DLD1 (cell line): ENCODE measurements around the gene SPEM2.

ENCODE experiments used
- in situ Hi-C: cut with HindIII; loops from 2 replicates; pipeline ENCODE4 v1.10.0; 2017; ENCODE audit warnings: low sequenced_read_pairs

SPEM2 gene

GRCh38 chr17:7440113-7440833 lies 14.9 kb downstream of the SPEM2 start:
- in situ Hi-C loops = no loop called here

GRCh38 chr17:7440834-7441195 lies 15.4 kb downstream of the SPEM2 start:
- in situ Hi-C loops = no loop called here

- in situ Hi-C loops = no loop called here
Observed at GRCh38 chr17:7441266-7441665, 15.8 kb downstream of the SPEM2 start.

GRCh38 chr17:7442142-7442541 lies 16.7 kb downstream of the SPEM2 start:
- in situ Hi-C loops = no loop called here

GRCh38 chr17:7443499-7444485 lies 18.4 kb downstream of the SPEM2 start:
- in situ Hi-C loops = no loop called here

GRCh38 chr17:7444682-7445618 lies 19.5 kb downstream of the SPEM2 start, which contains the start of gene CHRNB1:
Gene CHRNB1 (plus strand): TSS chr17:7445061. CDS start chr17:7445128, 67 bp downstream.
- in situ Hi-C loops = no loop called here

GRCh38 chr17:7445619-7445968 lies 20.2 kb downstream of the SPEM2 start:
- in situ Hi-C loops = no loop called here

- in situ Hi-C loops = no loop called here
Observed at GRCh38 chr17:7448461-7448860, 23.0 kb downstream of the SPEM2 start.

GRCh38 chr17:7459961-7460545 lies 34.6 kb downstream of the SPEM2 start:
- in situ Hi-C loops = no loop called here

- in situ Hi-C loops = no loop called here
Observed at GRCh38 chr17:7460850-7461660, 35.6 kb downstream of the SPEM2 start.

- in situ Hi-C loops = no loop called here
Observed at GRCh38 chr17:7462474-7463371, 37.3 kb downstream of the SPEM2 start.

GRCh38 chr17:7463372-7463846 lies 38.0 kb downstream of the SPEM2 start:
- in situ Hi-C loops = no loop called here

GRCh38 chr17:7464081-7464480 lies 38.7 kb downstream of the SPEM2 start:
- in situ Hi-C loops = no loop called here

- in situ Hi-C loops = no loop called here
Observed at GRCh38 chr17:7465597-7466275, 40.3 kb downstream of the SPEM2 start.

- in situ Hi-C loops = no loop called here
Observed at GRCh38 chr17:7466318-7466638, 40.9 kb downstream of the SPEM2 start.

GRCh38 chr17:7466639-7467341 lies 41.4 kb downstream of the SPEM2 start:
- in situ Hi-C loops = no loop called here

GRCh38 chr17:7467498-7467897 lies 42.1 kb downstream of the SPEM2 start:
- in situ Hi-C loops = no loop called here

- in situ Hi-C loops = no loop called here
Observed at GRCh38 chr17:7468290-7468689, 42.9 kb downstream of the SPEM2 start.
